IPS DF 19.7 (cell line): ENCODE measurements around the gene TMEM117.

Experiments used
- DNase-seq: peaks from one replicate; pipeline ENCODE4 v3.0.0-alpha.2; 2013; ENCODE audit warnings: low read depth, low spot score

The TMEM117 gene

GRCh38 chr12:43835656-43836474 is at the start of gene TMEM117:
TSS of gene TMEM117 (plus strand) at chr12:43836081.
- DNase-seq: no peak

GRCh38 chr12:43786899-43787693 is 48.8 kb upstream of the TMEM117 start:
- no peak for DNase-seq

GRCh38 chr12:43789941-43790340 is 45.9 kb upstream of the TMEM117 start:
- DNase-seq: no peak

- DNase-seq: no peak
Observed at GRCh38 chr12:43795716-43796280, 40.1 kb upstream of the TMEM117 start.

- no peak for DNase-seq
Observed at GRCh38 chr12:43797561-43798217, 38.2 kb upstream of the TMEM117 start.

GRCh38 chr12:43805149-43805859 is 30.6 kb upstream of the TMEM117 start:
- DNase-seq: no peak

- no peak for DNase-seq
Observed at GRCh38 chr12:43805860-43806736, 29.8 kb upstream of the TMEM117 start, which contains the start of gene TWF1. TSS of gene TWF1 (minus strand) at chr12:43806317. CDS start at chr12:43806245, 72 bp downstream.

GRCh38 chr12:43806737-43807072 is 29.2 kb upstream of the TMEM117 start:
- no peak for DNase-seq

GRCh38 chr12:43807386-43807785 is 28.5 kb upstream of the TMEM117 start:
- DNase-seq: no peak

- DNase-seq: no peak
Observed at GRCh38 chr12:43812057-43812456, 23.8 kb upstream of the TMEM117 start.

GRCh38 chr12:43812926-43813325 is 23.0 kb upstream of the TMEM117 start:
- DNase-seq: no peak

- no peak for DNase-seq
Observed at GRCh38 chr12:43815416-43815815, 20.5 kb upstream of the TMEM117 start.

- DNase-seq: no peak
Observed at GRCh38 chr12:43816168-43816567, 19.7 kb upstream of the TMEM117 start.

- no peak for DNase-seq
Observed at GRCh38 chr12:43824207-43824775, 11.6 kb upstream of the TMEM117 start.

- no peak for DNase-seq
Observed at GRCh38 chr12:43826681-43827080, 9.2 kb upstream of the TMEM117 start.

- no peak for DNase-seq
Observed at GRCh38 chr12:43827093-43827492, 8.8 kb upstream of the TMEM117 start.

- no peak for DNase-seq
Observed at GRCh38 chr12:43832463-43833168, 3.3 kb upstream of the TMEM117 start.

GRCh38 chr12:43835264-43835655 is 621 bp upstream of the TMEM117 start:
- no peak for DNase-seq

- DNase-seq: no peak
Observed at GRCh38 chr12:43836475-43836989, 651 bp downstream of the TMEM117 start.
